ENCODE results near the gene BRD4.

Gene BRD4

DNA sequence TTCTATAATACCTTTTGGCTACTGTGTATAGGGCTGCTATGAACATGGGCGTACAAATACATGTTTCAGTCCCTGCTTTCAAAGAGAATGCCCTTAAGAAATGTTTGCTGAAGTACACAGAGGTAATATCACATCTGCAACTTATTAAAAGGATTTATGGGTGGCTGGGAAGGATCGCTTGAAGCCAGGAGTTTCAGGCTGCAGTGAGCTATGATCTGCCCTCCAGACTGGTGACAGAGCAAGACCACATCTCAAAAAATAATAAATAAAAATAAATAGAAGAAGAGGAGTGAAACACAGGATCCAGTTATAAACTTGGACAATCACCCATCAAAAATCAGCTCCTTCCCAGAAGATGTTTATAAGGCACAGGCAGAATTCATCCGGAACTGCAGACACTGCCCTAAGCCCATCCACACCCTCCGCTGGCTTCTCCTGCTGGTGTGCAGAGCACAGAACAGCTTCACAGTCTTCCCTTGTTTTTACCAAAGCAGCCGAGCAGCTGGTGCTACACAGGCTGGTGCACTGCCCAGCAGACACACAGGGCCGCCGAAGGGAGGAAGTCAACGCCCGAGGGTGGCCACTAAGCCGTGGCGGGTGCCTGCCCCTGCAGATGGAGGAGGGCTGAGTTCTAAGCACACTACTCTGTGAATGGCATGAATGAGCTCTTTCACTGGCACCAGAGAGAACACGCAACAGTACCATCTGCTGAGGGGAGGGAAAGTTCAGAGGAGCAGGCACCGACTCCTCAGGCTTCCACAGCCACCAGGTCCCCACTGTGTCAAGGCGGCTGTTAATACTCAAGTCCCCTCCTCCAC lies 44.0 kb downstream of the BRD4 start:
- no peak for DNase-seq

DNA sequence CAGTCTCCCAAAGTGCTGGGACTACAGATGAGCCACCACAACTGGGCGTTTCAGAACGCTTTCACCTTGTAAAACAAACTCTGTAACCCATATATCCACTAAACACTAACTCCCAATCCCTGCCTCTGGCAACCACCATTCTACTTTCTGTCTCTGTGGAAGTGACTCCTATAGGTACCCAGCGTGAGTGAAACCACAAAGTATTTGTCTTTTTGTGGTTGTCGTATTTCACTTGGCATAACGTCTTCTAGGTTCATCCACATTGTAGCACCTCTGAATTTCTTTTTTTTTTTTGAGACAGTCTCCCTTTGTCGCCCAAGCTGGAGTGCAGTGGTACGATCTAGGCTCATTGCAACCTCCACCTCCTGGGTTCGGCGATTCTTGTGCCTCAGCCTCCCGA lies 44.8 kb downstream of the BRD4 start:
- DNase-seq: no peak

DNA sequence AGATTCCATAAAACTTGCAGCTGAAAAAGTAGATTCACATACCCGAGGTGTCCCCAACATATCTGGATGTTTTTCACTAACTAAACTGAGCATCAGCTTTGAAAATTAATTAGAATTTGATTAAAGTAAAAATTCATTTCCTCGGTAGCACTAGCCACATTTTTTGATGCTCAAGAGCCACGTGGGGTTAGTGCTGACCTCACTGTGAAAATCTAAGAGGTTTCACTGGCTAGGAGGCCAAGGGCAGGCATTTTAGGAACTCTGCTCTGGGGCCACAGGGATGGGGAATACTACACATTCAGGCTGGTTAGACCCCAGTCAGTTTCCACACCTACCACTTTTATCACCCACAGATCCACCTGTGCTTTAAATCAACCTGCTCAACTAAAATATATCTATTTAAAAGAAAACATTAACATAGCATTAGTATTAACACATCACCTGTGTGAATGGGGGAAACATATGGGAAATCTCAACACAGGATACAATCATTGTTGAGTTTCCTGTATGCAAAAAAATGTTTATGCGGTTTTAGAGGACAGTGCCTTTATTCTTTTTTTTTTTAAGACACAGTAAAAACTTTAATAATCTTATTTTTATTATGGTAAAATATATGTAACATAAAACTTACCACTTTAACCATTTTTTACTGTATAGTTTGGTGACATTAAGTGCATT lies 45.5 kb downstream of the BRD4 start:
- no peak for DNase-seq

DNA sequence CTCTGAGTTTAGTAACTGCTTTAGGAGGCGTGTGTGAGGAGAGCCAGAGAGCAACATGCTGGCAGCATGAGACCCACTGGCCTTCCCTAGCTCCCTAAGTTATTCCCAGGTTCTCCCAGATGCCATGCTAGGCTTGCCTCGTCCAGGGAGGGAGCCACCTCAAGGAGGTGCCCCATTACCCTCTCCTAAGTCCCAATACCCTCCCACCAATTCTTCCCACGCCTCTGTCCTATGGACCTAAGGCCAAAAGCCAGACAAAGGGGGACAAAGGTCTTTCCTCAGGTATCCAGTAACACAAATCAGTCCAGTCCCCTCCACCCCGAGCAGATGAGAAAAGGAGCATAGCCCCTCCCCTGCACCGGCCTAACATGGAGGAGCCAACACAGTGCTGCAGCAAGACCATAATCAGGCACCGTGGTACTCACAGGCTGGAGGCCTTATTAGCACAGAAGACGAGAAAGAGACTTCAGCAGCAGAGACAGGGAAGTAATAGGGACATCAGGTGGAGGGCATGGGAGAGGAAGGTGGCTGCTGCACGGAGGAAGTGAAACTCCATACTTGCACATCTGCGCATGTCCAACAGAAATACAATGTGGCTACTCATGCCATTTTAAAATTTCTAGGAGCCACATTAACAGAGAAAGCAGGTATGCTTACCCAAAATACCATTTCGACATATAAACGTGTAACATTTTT lies 46.3 kb downstream of the BRD4 start:
- DNase-seq: no peak

DNA sequence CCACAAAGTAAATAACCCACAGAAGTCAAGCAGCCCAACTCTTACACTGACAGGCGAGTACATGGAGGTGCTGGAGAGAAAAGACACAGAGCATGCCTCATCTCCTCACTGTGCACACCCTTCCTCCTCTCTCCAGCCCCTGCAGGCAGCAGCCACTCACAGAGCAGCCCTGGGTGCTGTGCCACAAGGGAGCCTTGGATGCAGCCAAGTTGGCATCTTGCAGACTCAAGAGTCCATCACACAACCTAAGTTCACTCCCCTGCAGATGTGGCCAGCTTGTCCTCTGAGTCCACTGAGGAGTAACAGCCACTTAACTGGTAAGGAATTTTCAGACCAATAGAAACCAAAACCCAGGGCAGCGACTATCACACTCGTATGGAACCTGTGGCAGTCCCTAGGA lies 47.4 kb downstream of the BRD4 start:
- no peak for DNase-seq

GRCh38 chr19:15284091-15284490 lies 48.2 kb downstream of the BRD4 start:
- no peak for DNase-seq

GRCh38 chr19:15283141-15283883 lies 49.0 kb downstream of the BRD4 start:
- DNase-seq: no peak

DNA sequence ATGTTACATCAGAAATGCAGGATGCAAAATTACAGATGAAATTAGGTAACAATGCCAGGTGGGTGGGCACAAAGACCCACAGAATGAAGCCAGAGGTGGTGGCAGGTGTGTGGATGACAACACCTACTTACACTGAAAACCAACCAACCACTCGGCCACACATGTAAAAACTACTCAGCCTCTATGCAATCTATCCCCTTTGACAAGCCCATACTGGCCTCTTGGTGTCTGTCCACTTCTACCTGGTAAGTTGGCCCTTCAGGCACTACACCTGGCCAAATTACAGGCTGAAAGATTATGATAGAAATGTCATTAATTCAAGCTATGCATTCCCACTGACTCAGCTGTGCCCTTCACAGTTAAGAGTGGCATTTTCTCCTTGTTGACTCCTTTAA lies 50.0 kb downstream of the BRD4 start:
- DNase-seq: no peak

- peak; percentile 39 for DNase-seq
Observed at GRCh38 chr19:15280915-15281683, 51.2 kb downstream of the BRD4 start.

GRCh38 chr19:15280048-15280725 lies 52.2 kb downstream of the BRD4 start:
- no peak for DNase-seq

DNA sequence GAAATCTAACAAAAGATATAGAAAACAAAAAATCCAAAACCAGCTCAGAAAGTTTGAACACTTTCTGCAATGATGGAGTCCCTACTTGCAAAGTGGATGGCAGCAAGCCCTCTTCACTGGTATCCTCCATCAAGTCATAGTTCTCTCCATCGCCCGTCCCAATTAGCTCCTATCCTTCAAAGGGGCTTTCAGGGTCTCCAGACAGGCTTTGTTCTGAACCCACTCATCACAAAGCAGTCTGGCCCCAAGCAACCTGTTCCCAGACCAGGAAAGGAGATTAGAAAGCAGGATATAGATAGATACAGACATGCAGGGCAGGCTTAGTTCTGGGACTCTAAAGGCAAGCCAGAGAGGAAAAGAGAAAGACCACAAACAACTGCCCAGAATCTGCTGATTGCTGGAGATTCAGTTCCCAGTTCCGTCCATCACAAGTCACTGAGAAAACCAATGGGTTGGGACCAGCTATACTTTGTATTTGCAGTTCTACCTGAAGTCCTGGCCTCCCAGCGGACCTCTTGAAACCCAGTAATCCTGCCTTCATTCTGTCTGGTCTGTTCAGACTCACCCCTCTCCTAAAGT lies 52.9 kb downstream of the BRD4 start:
- DNase-seq: no peak

- no peak for DNase-seq
Observed at GRCh38 chr19:15276620-15277215, 55.6 kb downstream of the BRD4 start.

DNA sequence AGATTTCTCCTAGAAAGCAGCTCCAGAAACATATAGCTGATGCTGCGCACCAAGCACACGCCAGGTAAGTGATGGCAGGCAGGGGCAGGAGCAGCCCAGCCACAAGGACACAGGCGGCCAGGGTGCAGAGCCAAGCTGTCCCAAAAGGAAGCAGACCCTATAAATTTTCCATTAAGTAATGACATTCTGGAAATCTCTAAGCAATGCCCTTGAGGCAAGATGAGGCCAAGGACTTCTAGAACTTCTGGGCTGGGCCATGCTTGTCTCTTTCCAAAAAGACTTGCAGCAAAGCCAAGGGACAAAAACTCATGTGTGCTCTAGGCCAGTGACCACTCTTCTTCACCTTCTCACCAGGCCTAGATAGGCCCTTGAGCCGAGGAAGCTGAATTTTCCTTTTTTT lies 57.9 kb downstream of the BRD4 start:
- DNase-seq: no peak

DNA sequence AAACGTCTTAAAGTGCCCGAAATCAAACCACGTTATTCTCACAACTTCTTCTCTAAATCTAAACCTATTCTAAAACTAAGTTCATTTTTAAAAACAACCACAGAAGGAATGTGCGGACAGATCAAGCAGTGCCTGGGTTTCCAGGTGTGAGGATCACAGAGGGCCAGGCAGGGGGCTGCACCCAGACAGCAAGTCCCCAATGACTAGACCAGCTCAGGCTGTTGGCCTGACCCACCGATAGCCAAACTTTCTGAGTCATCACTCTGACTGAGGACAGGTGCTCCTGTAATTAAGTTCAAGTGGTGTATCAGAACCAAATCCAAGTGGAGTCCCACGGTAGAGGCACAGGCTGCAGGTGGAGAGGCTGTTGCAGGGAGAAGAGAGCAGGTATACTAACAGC lies 62.5 kb downstream of the BRD4 start:
- no peak for DNase-seq

DNA sequence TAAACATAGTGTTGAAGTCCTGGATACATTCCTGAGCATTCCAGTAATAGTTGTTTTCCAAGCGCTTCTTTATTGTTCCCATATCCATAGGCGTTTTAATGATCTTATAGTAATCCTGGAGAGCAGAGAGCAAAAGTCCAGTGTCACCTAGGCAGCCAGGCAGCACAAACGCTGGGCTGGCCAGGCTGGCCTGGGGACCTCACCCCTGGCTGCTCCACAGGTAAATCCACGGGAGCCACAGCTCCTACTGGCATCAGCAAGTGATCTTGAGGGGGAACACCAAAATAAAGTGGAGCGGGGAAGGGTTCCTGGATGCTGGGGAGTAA lies 63.4 kb downstream of the BRD4 start:
- DNase-seq: no peak

DNA sequence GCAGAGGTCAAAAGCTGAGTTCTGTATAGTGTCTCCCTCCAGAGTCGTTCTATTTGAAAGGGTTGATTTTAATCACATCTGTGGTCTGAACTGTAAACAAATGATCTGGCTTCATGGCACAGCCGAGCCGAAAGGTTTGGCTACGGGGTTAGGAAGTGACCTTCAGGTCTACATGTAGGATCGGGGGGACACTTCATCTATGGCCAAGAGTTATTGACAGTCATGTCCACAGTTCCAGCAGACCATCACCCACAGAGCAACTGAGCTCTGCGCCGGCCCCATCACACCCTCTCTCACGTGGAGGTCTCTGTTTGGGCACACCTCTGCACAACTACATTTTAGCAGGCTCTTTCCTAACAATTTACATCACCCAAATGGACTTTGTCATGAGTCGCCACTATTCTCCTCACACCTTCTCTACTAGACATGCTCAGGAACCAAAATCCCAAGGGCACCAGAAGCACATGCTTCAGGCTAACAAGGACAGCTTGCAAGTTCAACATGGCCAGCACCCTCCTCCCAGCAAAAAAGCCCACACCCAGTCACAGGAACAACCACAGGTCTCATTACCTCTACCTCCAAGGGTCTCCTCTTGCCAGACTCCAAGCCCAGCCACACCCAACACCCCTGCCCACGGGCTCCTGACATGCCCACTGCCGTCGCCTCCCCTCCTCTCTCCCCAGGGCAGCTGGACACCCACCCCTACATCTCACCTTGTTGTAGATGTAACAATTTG lies 64.0 kb downstream of the BRD4 start:
- no peak for DNase-seq

- no peak for DNase-seq
Observed at GRCh38 chr19:15266683-15267082, 65.7 kb downstream of the BRD4 start.

- DNase-seq: no peak
Observed at GRCh38 chr19:15265850-15266248, 66.5 kb downstream of the BRD4 start.

GRCh38 chr19:15265214-15265849 lies 67.0 kb downstream of the BRD4 start:
- DNase-seq: no peak

DNA sequence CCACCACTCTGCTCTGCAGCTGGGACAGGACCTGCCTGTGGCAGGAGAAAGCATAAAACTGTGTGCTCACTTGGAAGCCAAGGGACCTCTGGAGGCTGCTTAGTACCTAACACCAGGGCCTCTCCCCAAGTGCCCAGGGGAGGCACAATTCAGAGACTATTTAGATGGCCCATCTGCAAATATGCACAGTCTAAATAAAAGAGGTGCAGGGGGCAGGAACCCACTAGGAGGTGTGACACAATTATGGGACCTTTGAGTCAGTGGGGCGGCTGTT lies 67.5 kb downstream of the BRD4 start:
- no peak for DNase-seq

All from NCI-H2227 treated with DMSO at 0.1 percent for 48 hours (cell line).